Testis (tissue), 2 donors: Measurements from ENCODE around the gene CHST13.

ENCODE experiments used
- POLR2A ChIP-seq: fragments of 450-650 bp; IDR thresholded peaks from one replicate; pipeline ENCODE4 v1.6.1; 2017; ENCODE audit warnings: antibody characterized with exemption, mild to moderate bottlenecking, moderate library complexity
- TF ChIP-seq, protein P1 (sequence below), 3 experiments: fragments of 450-650 bp in 2 of 3; fragments of 200-600 bp in 1 of 3; sonication (generic) in 1 of 3; IDR thresholded peaks; one replicate each; pipeline ENCODE4 v1.5.1; 2016 to 2019; ENCODE audit warnings: antibody characterized with exemption in 3 of 3, mild to moderate bottlenecking in 2 of 3, moderate library complexity in 1 of 3

DNA sequence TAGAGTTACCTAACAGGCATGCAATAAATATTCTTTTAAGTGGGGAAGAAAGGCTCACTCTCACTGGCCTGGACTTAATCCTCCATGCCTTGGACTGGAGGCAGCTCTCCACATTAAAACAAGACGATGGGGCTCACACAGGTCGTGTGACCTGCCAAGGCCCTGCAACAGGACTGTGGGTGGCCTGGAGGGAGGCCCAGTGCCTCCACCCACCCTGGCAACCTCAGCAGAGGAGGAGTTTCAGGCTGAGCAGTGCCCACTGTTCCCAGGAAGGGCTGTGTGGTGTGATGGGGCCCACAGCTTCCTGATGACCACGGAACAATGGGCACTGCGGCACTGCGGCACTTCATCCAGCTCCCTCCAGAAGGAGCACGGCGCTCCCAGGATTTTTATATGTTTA is 11.9 kb upstream of the CHST13 start:
- TF ChIP-seq, protein P1, sequence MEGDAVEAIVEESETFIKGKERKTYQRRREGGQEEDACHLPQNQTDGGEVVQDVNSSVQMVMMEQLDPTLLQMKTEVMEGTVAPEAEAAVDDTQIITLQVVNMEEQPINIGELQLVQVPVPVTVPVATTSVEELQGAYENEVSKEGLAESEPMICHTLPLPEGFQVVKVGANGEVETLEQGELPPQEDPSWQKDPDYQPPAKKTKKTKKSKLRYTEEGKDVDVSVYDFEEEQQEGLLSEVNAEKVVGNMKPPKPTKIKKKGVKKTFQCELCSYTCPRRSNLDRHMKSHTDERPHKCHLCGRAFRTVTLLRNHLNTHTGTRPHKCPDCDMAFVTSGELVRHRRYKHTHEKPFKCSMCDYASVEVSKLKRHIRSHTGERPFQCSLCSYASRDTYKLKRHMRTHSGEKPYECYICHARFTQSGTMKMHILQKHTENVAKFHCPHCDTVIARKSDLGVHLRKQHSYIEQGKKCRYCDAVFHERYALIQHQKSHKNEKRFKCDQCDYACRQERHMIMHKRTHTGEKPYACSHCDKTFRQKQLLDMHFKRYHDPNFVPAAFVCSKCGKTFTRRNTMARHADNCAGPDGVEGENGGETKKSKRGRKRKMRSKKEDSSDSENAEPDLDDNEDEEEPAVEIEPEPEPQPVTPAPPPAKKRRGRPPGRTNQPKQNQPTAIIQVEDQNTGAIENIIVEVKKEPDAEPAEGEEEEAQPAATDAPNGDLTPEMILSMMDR (IDR thresholded peaks at IDR 0.05) = no peak
- TF ChIP-seq POLR2A = no peak
